Left renal pelvis (tissue), 4 donors: ENCODE results near the gene CCDC183. TPM values are rescaled to one million over a fixed set of nuclear protein-coding genes. Genes with fewer than 3 reads are reported as not detected.

Experiments
- DNase-seq, 4 donors: peaks; one replicate each; pipeline ENCODE4 v3.0.0-alpha.2; 2013; ENCODE audit warnings: low read depth in 4 of 4, low spot score in 3 of 4
- polyA plus RNA-seq, 4 donors: library from polyadenylated mRNA; unstranded; fragments of 120-200 nt; gene quantifications; one replicate each; pipeline ENCODE4 v1.2.1, GENCODE V29; 2013; ENCODE audit not compliant: insufficient read length in 4 of 4

The CCDC183 gene
- polyA plus RNA-seq, 4 donors, result 2.5 to 6.5 (median 4.9) TPM

- no peak for DNase-seq
These were observed 60.5 kb downstream of the CCDC183 start for GRCh38 chr9:136856541-136857141.

- DNase-seq, result no peak
These were observed 61.0 kb downstream of the CCDC183 start for GRCh38 chr9:136857166-136857565.

Other genes with a start within 250 kb of the CCDC183 start
- gene EGFL7, start 133.4 kb upstream of the CCDC183 start, polyA plus RNA-seq, result 10 to 100 TPM; 29.0 to 79.5 (median 44.5) TPM
- gene AGPAT2, start 108.9 kb upstream of the CCDC183 start, polyA plus RNA-seq, result 10 to 100 TPM; 15.3 to 53.8 (median 36.4) TPM
- gene DIPK1B, start 83.8 kb upstream of the CCDC183 start, polyA plus RNA-seq, result 10 to 100 TPM; 23.3 to 40.4 (median 27.4) TPM
- gene LCN10, start 53.4 kb upstream of the CCDC183 start, polyA plus RNA-seq, result 1 to 10 TPM in 2 of 4 donors, under 1 TPM in 2; 0.18 to 2.1 (median 0.90) TPM
- not detected for gene LCN6, start 47.8 kb upstream of the CCDC183 start, polyA plus RNA-seq
- gene LCN8, start 38.1 kb upstream of the CCDC183 start, polyA plus RNA-seq, result under 1 TPM; 0.10 to 0.50 (median 0.20) TPM
- under 1 TPM in 3 of 4 donors, not detected in 1; 0.06 to 0.14 (median 0.07) TPM for gene LCN15, start 31.8 kb upstream of the CCDC183 start, polyA plus RNA-seq
- gene TMEM141, start 5.0 kb upstream of the CCDC183 start, polyA plus RNA-seq, result 10 to 100 TPM; 35.6 to 86.2 (median 64.2) TPM
- 10 to 100 TPM; 39.9 to 78.9 (median 60.1) TPM for gene RABL6, start 11.6 kb downstream of the CCDC183 start, polyA plus RNA-seq
- gene AJM1, start 46.1 kb downstream of the CCDC183 start, polyA plus RNA-seq, result 1 to 10 TPM in 2 of 4 donors, under 1 TPM in 2; 0.46 to 1.7 (median 0.97) TPM
- 100 to 1,000 TPM in 1 of 4 donors, 10 to 100 TPM in 3; 71.8 to 120 (median 83.5) TPM for gene PHPT1, start 53.1 kb downstream of the CCDC183 start, polyA plus RNA-seq
- 10 to 100 TPM in 1 of 4 donors, 1 to 10 TPM in 3; 4.7 to 11.6 (median 6.3) TPM for gene MAMDC4, start 56.0 kb downstream of the CCDC183 start, polyA plus RNA-seq
- 100 to 1,000 TPM; 266 to 396 (median 335) TPM for gene EDF1, start 70.0 kb downstream of the CCDC183 start, polyA plus RNA-seq
- 10 to 100 TPM in 3 of 4 donors, 1 to 10 TPM in 1; 6.4 to 16.3 (median 13.3) TPM for gene TRAF2, start 90.2 kb downstream of the CCDC183 start, polyA plus RNA-seq
- 10 to 100 TPM; 34.7 to 67.2 (median 37.2) TPM for gene FBXW5, start 148.4 kb downstream of the CCDC183 start, polyA plus RNA-seq
- gene C8G, start 148.9 kb downstream of the CCDC183 start, polyA plus RNA-seq, result 1 to 10 TPM in 1 of 4 donors, under 1 TPM in 3; 0.26 to 1.1 (median 0.52) TPM
- gene LCN12, start 155.9 kb downstream of the CCDC183 start, polyA plus RNA-seq, result 10 to 100 TPM in 3 of 4 donors, 1 to 10 TPM in 1; 1.4 to 54.6 (median 23.8) TPM
- gene PTGDS, start 181.2 kb downstream of the CCDC183 start, polyA plus RNA-seq, result 10 to 100 TPM in 3 of 4 donors, 1 to 10 TPM in 1; 3.8 to 66.7 (median 27.7) TPM
- gene LCNL1, start 186.7 kb downstream of the CCDC183 start, polyA plus RNA-seq, result under 1 TPM in 3 of 4 donors, not detected in 1; 0.11 to 0.45 (median 0.13) TPM
- 10 to 100 TPM; 22.4 to 46.5 (median 28.3) TPM for gene PAXX, start 196.1 kb downstream of the CCDC183 start, polyA plus RNA-seq
- 1 to 10 TPM in 1 of 4 donors, under 1 TPM in 3; 0.34 to 1.4 (median 0.57) TPM for gene CLIC3, start 200.2 kb downstream of the CCDC183 start, polyA plus RNA-seq
- 10 to 100 TPM; 18.7 to 52.8 (median 39.7) TPM for gene ABCA2, start 231.9 kb downstream of the CCDC183 start, polyA plus RNA-seq
- gene FUT7, start 235.8 kb downstream of the CCDC183 start, polyA plus RNA-seq, result not detected
- 10 to 100 TPM; 20.4 to 48.7 (median 36.8) TPM for gene NPDC1, start 249.8 kb downstream of the CCDC183 start, polyA plus RNA-seq